GM23338 (cell line): ENCODE measurements around the gene CYTIP.

Experiments
- CREB1 ChIP-seq: fragments of 250-450 bp; sonication (Bioruptor Pico); IDR thresholded peaks from 2 replicates; pipeline ENCODE4 v1.5.0; 2020; ENCODE audit warnings: low read depth, mild to moderate bottlenecking, moderate library complexity
- EZH2 ChIP-seq: fragments of 200-600 bp; sonication (generic); IDR thresholded peaks from one replicate; pipeline ENCODE4 v1.8.0; 2017; ENCODE audit warnings: antibody characterized with exemption, mild to moderate bottlenecking, low read depth; ENCODE audit not compliant: unreplicated experiment
- EZH2phosphoT487 ChIP-seq: fragments of 200-600 bp; sonication (generic); IDR thresholded peaks from one replicate; pipeline ENCODE4 v1.8.1; 2018; ENCODE audit warnings: antibody characterized with exemption; ENCODE audit not compliant: unreplicated experiment
- JUNB ChIP-seq: IDR thresholded peaks from one replicate; pipeline ENCODE4 v1.6.1; 2016; ENCODE audit warnings: antibody characterized with exemption; ENCODE audit not compliant: unreplicated experiment
- NANOG ChIP-seq: IDR thresholded peaks from 2 replicates; pipeline ENCODE4 v1.6.1; 2016; ENCODE audit warnings: antibody characterized with exemption, borderline replicate concordance
- POLR2AphosphoS5 ChIP-seq: IDR thresholded peaks from 2 replicates; pipeline ENCODE4 v1.6.1; 2016; ENCODE audit warnings: antibody characterized with exemption, low read depth
- ZNF331 ChIP-seq: fragments of 250-450 bp; sonication (Bioruptor Pico); IDR thresholded peaks from 2 replicates; pipeline ENCODE4 v1.5.0; 2020; ENCODE audit warnings: low read depth, mild to moderate bottlenecking, moderate library complexity
- TF ChIP-seq, protein P1 (sequence below), 2 experiments: fragments of 200-600 bp in 1 of 2; sonication (generic) in 1 of 2; conservative IDR thresholded peaks; 2 replicates each; pipeline versions ENCODE4 v1.5.1 to v1.6.1; 2016 to 2017; ENCODE audit warnings: antibody characterized with exemption in 2 of 2, low read depth in 2 of 2, mild to moderate bottlenecking in 2 of 2, moderate library complexity in 1 of 2
- TF ChIP-seq, protein P2 (sequence below): IDR thresholded peaks from one replicate; pipeline ENCODE4 v1.6.1; 2018; ENCODE audit warnings: antibody characterized with exemption; ENCODE audit not compliant: unreplicated experiment
- TF ChIP-seq, protein P3 (sequence below): IDR thresholded peaks from 2 replicates; pipeline ENCODE4 v1.6.1; 2016; ENCODE audit warnings: antibody characterized with exemption

DNA sequence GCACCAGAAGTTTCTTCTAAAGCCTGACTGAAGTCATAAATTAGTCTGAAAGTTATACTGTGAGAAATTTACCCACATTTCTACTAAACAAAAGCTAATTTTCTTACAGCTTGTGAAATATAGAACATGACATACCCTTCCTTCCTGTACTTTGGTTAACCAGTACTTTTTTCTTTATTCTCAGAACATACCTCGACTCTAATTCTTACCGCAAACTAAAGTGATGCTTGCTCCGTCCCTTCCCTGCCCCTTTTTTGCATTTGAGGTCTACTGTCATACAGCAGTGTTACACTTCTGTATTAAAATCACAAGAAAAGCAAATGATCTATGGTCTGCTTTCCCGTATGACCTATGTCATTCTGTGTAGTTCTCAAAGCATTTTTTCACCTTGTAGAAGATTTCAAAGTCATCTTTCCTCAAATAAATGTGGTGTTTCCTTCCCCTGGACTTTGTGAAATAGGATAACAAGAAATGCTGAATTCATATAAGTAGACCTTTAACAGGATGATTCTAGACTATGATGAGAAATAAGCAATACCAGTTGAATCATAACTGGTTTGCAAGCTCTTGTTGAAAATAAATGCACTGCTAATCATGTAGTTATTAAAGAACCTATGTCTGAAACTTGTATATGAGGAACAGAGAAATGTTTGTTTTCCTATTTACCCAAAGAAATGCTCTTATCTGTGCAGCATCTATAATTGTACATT lies 30.4 kb downstream of the CYTIP start:
- TF ChIP-seq, protein P1, sequence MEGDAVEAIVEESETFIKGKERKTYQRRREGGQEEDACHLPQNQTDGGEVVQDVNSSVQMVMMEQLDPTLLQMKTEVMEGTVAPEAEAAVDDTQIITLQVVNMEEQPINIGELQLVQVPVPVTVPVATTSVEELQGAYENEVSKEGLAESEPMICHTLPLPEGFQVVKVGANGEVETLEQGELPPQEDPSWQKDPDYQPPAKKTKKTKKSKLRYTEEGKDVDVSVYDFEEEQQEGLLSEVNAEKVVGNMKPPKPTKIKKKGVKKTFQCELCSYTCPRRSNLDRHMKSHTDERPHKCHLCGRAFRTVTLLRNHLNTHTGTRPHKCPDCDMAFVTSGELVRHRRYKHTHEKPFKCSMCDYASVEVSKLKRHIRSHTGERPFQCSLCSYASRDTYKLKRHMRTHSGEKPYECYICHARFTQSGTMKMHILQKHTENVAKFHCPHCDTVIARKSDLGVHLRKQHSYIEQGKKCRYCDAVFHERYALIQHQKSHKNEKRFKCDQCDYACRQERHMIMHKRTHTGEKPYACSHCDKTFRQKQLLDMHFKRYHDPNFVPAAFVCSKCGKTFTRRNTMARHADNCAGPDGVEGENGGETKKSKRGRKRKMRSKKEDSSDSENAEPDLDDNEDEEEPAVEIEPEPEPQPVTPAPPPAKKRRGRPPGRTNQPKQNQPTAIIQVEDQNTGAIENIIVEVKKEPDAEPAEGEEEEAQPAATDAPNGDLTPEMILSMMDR (conservative IDR thresholded peaks at IDR 0.05; ENCODE audit: low read depth in 2 of 2): no peak
- no peak for TF ChIP-seq EZH2phosphoT487
- TF ChIP-seq, protein P2, sequence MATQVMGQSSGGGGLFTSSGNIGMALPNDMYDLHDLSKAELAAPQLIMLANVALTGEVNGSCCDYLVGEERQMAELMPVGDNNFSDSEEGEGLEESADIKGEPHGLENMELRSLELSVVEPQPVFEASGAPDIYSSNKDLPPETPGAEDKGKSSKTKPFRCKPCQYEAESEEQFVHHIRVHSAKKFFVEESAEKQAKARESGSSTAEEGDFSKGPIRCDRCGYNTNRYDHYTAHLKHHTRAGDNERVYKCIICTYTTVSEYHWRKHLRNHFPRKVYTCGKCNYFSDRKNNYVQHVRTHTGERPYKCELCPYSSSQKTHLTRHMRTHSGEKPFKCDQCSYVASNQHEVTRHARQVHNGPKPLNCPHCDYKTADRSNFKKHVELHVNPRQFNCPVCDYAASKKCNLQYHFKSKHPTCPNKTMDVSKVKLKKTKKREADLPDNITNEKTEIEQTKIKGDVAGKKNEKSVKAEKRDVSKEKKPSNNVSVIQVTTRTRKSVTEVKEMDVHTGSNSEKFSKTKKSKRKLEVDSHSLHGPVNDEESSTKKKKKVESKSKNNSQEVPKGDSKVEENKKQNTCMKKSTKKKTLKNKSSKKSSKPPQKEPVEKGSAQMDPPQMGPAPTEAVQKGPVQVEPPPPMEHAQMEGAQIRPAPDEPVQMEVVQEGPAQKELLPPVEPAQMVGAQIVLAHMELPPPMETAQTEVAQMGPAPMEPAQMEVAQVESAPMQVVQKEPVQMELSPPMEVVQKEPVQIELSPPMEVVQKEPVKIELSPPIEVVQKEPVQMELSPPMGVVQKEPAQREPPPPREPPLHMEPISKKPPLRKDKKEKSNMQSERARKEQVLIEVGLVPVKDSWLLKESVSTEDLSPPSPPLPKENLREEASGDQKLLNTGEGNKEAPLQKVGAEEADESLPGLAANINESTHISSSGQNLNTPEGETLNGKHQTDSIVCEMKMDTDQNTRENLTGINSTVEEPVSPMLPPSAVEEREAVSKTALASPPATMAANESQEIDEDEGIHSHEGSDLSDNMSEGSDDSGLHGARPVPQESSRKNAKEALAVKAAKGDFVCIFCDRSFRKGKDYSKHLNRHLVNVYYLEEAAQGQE: no peak
- TF ChIP-seq POLR2AphosphoS5: no peak
- no peak for TF ChIP-seq EZH2
- TF ChIP-seq CREB1: no peak
- TF ChIP-seq, protein P3, sequence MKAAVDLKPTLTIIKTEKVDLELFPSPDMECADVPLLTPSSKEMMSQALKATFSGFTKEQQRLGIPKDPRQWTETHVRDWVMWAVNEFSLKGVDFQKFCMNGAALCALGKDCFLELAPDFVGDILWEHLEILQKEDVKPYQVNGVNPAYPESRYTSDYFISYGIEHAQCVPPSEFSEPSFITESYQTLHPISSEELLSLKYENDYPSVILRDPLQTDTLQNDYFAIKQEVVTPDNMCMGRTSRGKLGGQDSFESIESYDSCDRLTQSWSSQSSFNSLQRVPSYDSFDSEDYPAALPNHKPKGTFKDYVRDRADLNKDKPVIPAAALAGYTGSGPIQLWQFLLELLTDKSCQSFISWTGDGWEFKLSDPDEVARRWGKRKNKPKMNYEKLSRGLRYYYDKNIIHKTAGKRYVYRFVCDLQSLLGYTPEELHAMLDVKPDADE: no peak
- no peak for TF ChIP-seq NANOG
- no peak for TF ChIP-seq ZNF331 (CRISPR knock-in tag)
- no peak for TF ChIP-seq JUNB
